ENCODE measurements around the gene TPSB2. TPM values are rescaled to one million over a fixed set of nuclear protein-coding genes. Genes with fewer than 3 reads are reported as not detected.
"Not testable (repeated sequence)": the region's sequence is repeated elsewhere in the genome, so short reads cannot be mapped to it uniquely, and the experiment has no call there.

Gene TPSB2
- total RNA-seq, 1 donor from 2014 or later, result 22.1 TPM

DNA sequence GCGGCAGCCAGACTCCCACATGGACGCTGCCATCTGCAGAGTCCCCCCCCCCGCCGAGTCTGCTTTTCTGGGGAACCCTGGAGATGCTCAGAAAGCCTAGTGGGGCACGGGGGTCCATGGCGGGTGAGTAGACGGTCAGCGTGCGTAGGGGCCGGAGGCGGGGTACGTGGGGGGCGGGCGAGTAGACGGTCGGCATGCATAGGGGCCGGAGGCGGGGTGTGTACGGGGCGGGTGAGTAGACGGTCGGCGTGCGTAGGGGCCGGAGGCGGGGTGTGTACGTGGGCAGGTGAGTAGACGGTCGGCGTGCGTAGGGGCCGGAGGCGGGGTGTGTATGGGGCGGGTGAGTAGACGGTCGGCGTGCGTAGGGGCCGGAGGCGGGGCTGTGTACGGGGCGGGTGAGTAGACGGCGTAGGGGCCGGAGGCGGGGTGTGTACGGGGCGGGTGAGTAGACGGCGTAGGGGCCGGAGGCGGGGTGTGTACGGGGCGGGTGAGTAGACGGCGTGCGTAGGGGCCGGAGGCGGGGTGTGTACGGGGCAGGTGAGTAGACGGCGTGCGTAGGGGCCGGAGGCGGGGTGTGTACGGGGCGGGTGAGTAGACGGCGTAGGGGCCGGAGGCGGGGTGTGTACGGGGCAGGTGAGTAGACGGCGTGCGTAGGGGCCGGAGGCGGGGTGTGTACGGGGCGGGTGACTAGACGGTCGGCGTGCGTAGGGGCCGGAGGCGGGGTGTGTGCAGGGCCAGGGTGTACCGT lies 44.4 kb downstream of the TPSB2 start:
- DNase-seq (ENCODE audit: low spot score), result not testable (repeated sequence)

DNA sequence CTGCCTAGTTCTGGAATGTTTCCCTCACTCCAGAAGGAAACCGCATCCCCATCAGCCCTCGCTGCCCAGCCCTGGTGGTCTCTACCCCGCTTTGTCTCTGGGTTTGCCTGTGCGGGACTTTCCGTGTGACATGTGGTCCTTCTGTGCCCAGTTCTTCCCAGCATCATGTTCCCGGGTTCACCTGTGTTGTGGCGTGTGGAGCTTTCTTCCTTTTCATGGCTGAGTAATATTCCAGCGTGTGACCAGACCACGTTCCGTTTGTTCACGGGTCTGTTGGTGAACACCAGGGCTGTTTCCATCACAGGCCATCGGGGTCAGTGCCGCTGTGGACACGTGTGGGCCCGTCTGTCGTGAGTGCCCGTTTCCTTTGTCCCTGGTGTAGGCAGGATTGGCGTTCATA lies 45.0 kb downstream of the TPSB2 start:
- no peak for DNase-seq (ENCODE audit: low spot score)

DNA sequence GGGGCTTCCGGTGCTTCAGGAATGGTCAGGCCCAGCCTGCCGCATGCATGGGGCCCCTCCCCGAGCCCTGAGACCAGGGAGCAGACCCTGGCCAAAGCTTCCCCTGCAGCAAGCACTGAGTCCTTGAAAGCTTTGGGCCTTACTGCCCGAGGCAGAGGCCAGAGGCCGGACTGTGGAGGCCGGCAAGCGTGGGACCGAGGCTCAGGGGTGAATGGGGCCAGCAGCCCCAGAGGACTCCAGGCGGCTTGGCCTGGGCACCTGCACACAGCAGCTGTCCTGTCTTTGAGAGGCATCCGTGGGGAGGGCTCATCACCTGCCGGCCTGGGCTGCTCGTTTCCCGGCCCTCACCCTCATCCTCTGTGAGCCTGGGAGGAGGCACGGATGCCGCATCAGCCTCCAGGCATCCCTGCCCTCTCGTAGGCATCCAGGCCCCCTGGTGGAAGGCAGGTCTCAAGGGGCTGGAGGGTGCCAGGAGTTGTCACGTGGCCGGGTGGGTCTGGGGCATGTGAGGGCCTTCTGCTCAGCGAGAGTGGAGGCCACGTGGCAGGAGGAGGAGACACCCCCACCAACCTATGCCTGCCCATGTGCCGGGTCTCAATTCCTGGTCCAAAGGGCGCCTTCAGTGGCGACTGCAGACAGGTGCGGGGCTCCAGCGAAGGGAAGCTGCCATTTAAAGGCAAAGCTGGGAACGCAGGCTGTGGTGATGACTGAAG lies 45.7 kb downstream of the TPSB2 start:
- DNase-seq (ENCODE audit: low spot score), result no peak

DNA sequence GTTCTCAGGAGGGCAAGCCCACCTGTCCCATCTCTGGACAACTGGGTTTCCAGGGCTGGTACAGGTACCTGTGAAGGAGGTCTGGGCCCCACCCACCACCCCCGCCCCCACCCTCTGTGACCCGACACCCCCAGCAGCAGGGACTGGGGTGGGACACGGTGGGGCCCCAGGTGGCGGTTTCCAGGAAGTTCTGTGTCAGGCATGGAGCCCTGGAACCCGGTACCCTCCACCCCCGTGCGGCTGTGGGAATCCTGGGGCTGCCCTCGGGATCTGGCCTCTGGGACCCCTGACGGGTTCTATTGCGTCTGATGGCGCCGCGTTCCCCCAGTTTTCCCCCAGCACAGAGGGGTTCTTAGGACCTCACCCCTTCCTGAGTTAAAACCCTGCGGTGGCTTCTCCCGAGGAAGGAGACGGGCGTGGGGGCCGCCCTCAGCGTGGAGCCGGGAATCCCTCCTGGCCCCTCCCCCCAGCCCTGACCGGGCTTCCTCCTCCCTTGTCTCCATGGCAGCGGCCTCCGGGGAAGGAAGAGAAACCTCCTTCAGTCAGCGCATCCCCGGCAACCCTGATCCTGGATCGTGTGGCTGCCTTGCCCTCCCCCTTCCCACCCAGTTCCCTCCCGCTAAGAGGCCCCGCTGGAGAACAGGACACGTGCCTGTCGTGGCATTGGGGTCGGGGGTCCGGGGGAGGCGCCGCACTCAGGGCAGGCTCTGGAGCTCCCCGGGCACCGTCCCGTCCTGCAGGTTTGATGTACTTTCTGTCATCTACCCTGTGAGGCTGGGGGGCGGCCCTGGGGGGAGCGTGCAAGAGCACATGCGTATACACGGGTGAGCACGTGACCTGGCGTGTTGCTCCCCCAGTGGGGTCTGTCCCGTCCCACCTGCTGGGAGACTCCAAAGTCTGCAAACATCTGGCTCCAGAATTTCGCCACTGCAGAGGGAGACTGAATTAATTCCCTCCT lies 46.8 kb downstream of the TPSB2 start:
- no peak for DNase-seq (ENCODE audit: low spot score)

DNA sequence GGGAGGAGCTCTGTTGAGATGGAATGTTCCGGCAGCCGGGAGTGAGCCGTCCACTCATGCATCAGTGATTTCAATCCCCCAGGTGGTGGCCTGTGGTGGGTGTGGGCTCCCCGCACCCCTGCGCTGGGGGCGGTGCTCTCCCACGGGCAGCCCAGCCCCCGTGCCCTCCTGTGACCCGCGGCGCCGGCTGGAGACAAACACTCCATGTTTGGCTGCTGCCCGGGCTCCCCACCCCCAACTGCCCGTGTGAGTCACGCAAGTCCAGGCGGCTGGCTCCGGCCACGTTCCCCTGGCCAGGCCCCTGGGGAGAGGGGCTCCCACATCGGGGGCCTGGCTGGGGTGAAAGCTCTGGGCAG lies 47.7 kb downstream of the TPSB2 start:
- no peak for DNase-seq (ENCODE audit: low spot score)

DNA sequence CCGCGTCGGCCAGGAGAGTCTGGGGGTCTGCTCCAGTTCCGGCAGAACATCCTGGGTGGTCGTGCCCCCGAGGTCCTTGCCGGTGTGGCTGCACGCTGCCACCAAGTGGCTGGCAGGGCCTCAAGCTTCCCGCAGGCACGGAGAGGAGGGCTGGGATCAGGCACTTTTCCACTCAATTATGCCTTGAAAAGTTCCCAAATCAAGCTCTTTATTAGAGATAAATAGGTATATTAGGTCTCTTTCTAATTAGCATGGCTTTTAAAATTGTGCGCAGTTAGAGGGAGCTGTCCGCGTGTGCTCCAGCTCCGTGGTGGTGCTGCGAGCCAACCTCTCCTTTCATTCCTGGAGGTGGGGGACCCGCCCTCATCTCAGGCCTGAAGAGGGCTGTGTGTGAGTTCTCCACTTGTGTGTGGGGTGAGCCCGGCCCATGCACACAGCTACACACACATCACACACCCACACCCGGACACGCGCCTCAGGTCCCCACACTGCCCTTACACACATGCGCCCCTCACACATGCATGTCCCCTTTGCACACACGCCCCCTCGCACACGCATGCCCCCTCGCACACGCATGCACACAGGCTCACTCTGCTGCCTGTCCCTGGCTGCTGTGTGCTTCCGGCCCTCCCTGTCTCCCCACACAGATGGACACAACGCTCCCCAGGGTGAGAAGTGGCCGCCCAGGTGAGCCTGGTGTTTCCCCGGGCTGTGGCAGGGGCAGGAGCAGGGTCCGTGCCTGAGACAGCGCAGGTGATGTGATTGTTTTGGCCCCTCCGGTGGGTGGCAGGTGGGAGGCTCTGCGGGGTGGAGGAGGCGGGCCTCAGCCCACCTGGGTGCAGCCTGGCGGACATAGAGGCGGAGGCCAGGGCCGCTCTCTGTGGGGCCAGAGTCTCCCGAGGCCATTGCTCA lies 48.3 kb downstream of the TPSB2 start:
- no peak for DNase-seq (ENCODE audit: low spot score)

DNA sequence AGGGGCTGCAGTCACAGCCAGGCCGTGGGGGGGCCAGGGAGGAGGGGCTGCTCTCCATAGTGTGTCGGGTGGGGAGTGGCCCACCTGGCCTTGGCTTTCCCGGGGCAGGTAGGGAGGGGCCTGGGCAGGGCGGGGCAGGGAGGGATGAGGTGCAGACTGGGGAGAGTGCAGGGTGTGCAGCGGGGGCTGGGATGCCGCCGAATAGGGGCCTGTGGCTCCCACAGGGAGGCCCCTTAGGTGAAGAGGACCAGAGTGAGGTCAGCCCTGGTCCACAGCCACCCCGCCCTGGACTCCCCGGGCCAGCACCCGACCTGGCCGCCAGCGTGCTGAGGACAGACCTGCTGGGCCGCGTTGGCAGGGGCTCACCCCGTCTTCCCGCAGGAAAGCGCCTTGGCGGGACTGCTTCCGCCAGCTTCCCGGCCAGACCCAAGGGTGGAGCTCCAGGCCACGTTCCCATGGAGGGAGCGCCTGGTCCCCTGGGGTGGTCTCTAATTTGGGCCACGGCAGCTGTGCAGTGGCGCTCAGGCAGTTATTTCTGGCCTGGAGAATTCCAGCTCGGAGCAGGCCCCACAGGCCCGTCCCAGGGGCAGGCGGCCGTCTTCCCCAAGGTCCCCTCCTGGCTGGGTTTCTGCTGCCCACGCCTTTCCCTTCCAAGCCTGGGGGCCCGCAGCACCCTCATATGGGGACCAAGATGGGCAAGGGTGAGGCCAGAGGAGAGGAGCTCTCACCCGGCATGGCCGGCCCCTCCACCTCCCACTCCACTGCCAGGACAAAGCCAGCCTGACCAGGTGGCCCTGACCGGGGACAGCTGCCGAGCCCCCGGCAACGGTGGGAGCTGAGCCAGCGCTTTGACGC lies 49.2 kb downstream of the TPSB2 start:
- no peak for DNase-seq (ENCODE audit: low spot score)

Other genes starting within 250 kb of the TPSB2 start
- 1.3 TPM for gene SOX8, start 248.4 kb downstream of the TPSB2 start, total RNA-seq
- not detected for gene SSTR5, start 157.4 kb downstream of the TPSB2 start, total RNA-seq
- not detected for gene C1QTNF8, start 133.9 kb downstream of the TPSB2 start, total RNA-seq
- gene CACNA1H, start 77.1 kb downstream of the TPSB2 start, total RNA-seq, result 2.6 TPM
- gene TPSG1, start 4.9 kb downstream of the TPSB2 start, total RNA-seq, result not detected
- 10.7 TPM for gene TPSAB1, start 10.5 kb upstream of the TPSB2 start, total RNA-seq
- gene TPSD1, start 25.9 kb upstream of the TPSB2 start, total RNA-seq, result not detected
- gene UBE2I, start 79.5 kb upstream of the TPSB2 start, total RNA-seq, result 91.9 TPM
- gene BAIAP3, start 103.5 kb upstream of the TPSB2 start, total RNA-seq, result 1.3 TPM
- gene TSR3, start 121.7 kb upstream of the TPSB2 start, total RNA-seq, result 58.2 TPM
- 72.1 TPM for gene GNPTG, start 121.7 kb upstream of the TPSB2 start, total RNA-seq
- 14.5 TPM for gene UNKL, start 184.5 kb upstream of the TPSB2 start, total RNA-seq
- gene UQCC4, start 190.6 kb upstream of the TPSB2 start, total RNA-seq, result 13.0 TPM
- gene PERCC1, start 200.9 kb upstream of the TPSB2 start, total RNA-seq, result 0.35 TPM
- 0.45 TPM for gene CCDC154, start 214.4 kb upstream of the TPSB2 start, total RNA-seq
- 80.8 TPM for gene CLCN7, start 244.8 kb upstream of the TPSB2 start, total RNA-seq